ENCODE results near the gene DDX5.

DDX5 gene

DNA sequence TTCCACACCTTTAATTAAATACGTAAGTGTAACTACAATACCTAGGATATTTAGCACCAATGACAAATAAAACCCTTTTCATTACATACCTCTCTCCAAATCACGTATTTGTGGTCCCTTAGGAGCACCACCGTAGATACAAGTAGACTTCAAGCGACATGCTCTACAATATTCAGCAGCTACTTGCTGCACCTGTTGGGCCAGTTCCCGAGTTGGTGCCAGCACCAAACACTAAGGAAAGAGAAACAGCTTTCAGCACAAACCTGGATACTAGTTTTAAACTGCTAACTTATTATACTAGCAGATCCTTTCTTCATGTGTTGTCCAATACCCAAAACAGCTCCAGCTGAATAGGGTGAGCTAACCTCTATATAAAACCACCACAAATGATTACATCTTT is 2.7 kb downstream of the DDX5 start:
- Histone ChIP-seq H3K9me3 (no peaks in the 10 kb centered on the region), H3K27me3 (no peaks in the 10 kb centered on the region; the same call in 1 of the 2 replicates), H3K4me1 (no peaks in the 10 kb centered on the region; the same call in 1 of the 2 replicates), H3K4me3 (ENCODE audit: low read depth, low read length) (no peak overlapping the region), H3K36me3 (peaks cover 71% of the 10 kb centered on the region)
- TF ChIP-seq, protein P1, sequence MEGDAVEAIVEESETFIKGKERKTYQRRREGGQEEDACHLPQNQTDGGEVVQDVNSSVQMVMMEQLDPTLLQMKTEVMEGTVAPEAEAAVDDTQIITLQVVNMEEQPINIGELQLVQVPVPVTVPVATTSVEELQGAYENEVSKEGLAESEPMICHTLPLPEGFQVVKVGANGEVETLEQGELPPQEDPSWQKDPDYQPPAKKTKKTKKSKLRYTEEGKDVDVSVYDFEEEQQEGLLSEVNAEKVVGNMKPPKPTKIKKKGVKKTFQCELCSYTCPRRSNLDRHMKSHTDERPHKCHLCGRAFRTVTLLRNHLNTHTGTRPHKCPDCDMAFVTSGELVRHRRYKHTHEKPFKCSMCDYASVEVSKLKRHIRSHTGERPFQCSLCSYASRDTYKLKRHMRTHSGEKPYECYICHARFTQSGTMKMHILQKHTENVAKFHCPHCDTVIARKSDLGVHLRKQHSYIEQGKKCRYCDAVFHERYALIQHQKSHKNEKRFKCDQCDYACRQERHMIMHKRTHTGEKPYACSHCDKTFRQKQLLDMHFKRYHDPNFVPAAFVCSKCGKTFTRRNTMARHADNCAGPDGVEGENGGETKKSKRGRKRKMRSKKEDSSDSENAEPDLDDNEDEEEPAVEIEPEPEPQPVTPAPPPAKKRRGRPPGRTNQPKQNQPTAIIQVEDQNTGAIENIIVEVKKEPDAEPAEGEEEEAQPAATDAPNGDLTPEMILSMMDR (IDR thresholded peaks at IDR 0.05; ENCODE audit: low read depth, low read length): no peak
- no peak for DNase-seq

DNA sequence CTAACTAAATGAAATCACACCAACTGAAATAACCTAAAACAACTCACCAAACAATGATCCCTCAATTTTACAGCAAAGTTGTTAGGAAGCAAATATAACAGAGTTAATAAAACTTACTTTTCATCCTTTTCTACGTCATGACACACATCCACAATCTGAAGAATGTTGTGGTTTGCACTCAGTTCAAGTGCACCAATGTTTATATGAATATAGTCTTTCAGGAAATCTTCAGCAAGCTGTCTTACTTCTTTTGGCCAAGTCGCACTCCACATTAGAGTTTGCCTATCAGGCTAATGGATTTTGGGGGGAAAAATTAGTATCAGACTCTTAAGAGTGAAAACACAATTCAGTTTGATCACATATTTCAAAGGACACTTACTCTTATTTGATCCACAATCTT is 3.3 kb downstream of the DDX5 start:
- TF ChIP-seq, protein P1 (IDR thresholded peaks at IDR 0.05; ENCODE audit: low read depth, low read length): no peak
- no peaks in the 10 kb centered on the region for H3K9me3 ChIP-seq
- DNase-seq: no peak
- no peak overlapping the region for H3K4me3 ChIP-seq (ENCODE audit: low read depth, low read length)
- H3K4me1 ChIP-seq: no peaks in the 10 kb centered on the region; the same call in 1 of the 2 replicates
- no peaks in the 10 kb centered on the region; the same call in 1 of the 2 replicates for H3K27me3 ChIP-seq
- peaks cover 76% of the 10 kb centered on the region for H3K36me3 ChIP-seq

DNA sequence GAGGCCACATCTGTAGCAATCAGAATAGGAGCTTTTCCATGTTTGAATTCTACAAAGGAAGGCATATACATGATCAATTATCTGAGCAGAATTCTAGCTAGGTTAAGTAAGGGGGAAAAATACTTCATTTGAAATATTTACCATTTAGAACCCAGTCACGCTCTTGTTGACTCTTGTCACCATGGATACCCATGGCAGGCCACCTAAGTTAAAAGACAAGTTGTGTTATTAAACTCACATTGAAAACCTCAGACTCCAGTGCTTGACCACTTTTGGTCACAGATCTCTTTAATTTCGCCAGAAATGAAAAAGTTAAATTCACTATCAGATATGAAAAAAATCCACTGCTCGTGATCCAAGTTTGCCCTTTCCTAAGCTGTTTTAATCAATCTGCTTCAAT is 4.1 kb downstream of the DDX5 start:
- DNase-seq: no peak
- Histone ChIP-seq H3K4me3 (ENCODE audit: low read depth, low read length) (no peak overlapping the region), H3K9me3 (no peaks in the 10 kb centered on the region), H3K36me3 (peaks cover 77% of the 10 kb centered on the region), H3K27me3 (no peaks in the 10 kb centered on the region; the same call in 1 of the 2 replicates), H3K4me1 (no peaks in the 10 kb centered on the region; the same call in 1 of the 2 replicates)
- TF ChIP-seq, protein P1 (IDR thresholded peaks at IDR 0.05; ENCODE audit: low read depth, low read length): no peak

DNA sequence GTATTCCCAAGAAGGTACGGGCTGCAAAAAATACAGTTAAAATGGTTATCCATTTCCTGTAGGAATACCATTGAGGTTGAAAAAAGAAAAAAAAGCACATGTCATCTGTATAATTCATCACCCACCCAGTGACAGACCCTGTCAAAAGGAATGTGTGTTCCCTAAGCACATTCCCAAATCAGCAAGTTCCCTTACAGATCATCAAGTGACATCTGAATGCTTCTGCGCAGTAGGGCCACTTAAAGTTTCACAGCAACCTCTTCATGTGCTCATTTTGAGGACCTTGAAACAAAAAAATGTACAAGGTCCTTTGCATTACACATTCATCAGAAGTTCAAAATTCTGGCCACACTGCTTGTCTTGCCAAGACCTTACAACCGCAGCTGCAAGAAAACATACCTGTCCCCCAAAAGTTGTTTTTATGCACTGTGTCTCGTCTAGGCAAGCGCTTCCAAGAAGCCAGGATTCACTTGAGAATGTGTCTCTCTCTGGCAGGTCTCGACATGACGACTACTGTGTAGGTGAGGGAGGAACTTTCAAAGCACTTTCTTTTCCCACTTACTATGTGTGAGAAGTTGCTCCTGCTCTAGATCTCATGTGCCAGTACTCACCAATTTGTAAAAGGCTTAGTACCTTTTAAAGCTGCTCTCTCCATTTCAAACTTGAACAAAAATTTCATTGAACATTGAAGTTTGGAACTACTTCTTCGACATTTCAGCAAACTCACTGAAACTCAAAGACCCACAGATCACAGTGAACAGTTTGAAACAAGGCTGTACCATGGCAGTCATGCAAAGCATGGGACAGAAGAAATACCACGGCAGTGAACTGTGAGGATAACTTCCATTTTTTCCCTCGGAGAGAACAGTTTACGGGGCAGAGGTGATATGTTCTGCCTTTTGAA is 5.0 kb downstream of the DDX5 start:
- Histone ChIP-seq H3K36me3 (peaks cover 77% of the 10 kb centered on the region), H3K4me1 (no peaks in the 10 kb centered on the region; the same call in 1 of the 2 replicates), H3K4me3 (ENCODE audit: low read depth, low read length) (no peak overlapping the region), H3K27me3 (no peaks in the 10 kb centered on the region; the same call in 1 of the 2 replicates), H3K9me3 (no peaks in the 10 kb centered on the region)
- no peak for DNase-seq
- TF ChIP-seq, protein P1 (IDR thresholded peaks at IDR 0.05; ENCODE audit: low read depth, low read length): no peak

DNA sequence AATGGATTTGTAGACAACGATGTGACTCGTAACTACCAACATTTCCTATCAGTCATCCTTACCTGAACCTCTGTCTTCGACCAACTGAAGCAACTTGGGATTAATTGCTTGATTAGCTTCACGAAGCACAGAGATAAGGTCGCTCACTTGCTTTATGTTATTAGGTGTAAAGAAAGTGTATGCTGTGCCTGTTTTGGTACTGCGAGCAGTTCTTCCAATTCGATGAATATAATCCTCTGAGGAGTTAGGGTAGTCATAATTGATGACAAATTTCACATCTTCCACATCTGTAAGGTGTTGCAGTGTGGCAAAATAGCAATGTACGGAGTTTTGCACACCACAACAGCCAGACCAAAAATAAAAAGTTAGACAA is 5.6 kb downstream of the DDX5 start:
- H3K36me3 ChIP-seq: peaks cover 74% of the 10 kb centered on the region
- DNase-seq: no peak

More for the DNA sequence above, 5.6 kb downstream of the DDX5 start:
- H3K4me3 ChIP-seq (ENCODE audit: low read depth, low read length): no peak overlapping the region
- TF ChIP-seq, protein P1 (IDR thresholded peaks at IDR 0.05; ENCODE audit: low read depth, low read length): no peak
- no peaks in the 10 kb centered on the region; the same call in 1 of the 2 replicates for H3K27me3 ChIP-seq
- no peaks in the 10 kb centered on the region for H3K9me3 ChIP-seq
- H3K4me1 ChIP-seq: no peaks in the 10 kb centered on the region; the same call in 1 of the 2 replicates
